ENCODE data around the gene ITGB1. TPM values are rescaled to one million over a fixed set of nuclear protein-coding genes. Genes with fewer than 3 reads are reported as not detected.
A peak's percentile ranks its signal among the peaks of the same experiment; 100 is the strongest.

The ITGB1 gene
- total and polyA plus RNA-seq, 4 experiments from 2014 or later: 420 to 758 (median 535) TPM

- Mint-ChIP-seq H3K9me3 (peaks cover 0 to 2% (median 0%) of the 10 kb centered on the region in 8 donors), H3K4me1 (peaks cover 64 to 93% (median 82%) of the 10 kb centered on the region in 4 donors), H3K4me3 (peak overlapping the region in 6 of 8 donors; percentile 18 to 68 (median 42)), H3K27me3 (no peaks in the 10 kb centered on the region), H3K36me3 (peaks cover 34 to 61% of the 10 kb centered on the region in 2 donors), H3K27ac (peak overlapping the region; percentile 31 to 81 (median 53))
- Histone ChIP-seq H3K4me3 (ENCODE audit: low read length in 2 of 2) (no peak overlapping the region), H3K4me1 (ENCODE audit: insufficient read depth, low read length) (peaks cover 92% of the 10 kb centered on the region), H3K27ac (ENCODE audit: low read depth, low read length) (peak overlapping the region; percentile 26), H3K36me3 (ENCODE audit: insufficient read depth, low read length) (peaks cover 4% of the 10 kb centered on the region), H3K27me3 (ENCODE audit: insufficient read depth, low read length) (no peaks in the 10 kb centered on the region), H3K9me3 (ENCODE audit: control insufficient read depth in 1 of 2, low read length in 2 of 2) (no peaks in the 10 kb centered on the region)
- no peak for DNase-seq
- CTCF ChIA-PET (ENCODE audit: partially characterized antibody): no interaction called here
- POLR2A ChIA-PET (ENCODE audit: partially characterized antibody): interaction anchor here (0.9 to 1.4 kb wide), 3 partner anchors 8 to 14 kb away, joined by 3 to 8 read pairs (median 3); no protein-coding TSS in a partner anchor
- intact Hi-C loops (cut with micrococcal nuclease): no loop called here
Observed at GRCh38 chr10:32940321-32941301, 17.4 kb downstream of the ITGB1 start.

- no peak for DNase-seq
- Mint-ChIP-seq H3K36me3 (peaks cover 38 to 63% of the 10 kb centered on the region in 2 donors), H3K4me3 (peak overlapping the region in 7 of 8 donors; percentile 46 to 84 (median 72)), H3K4me1 (peaks cover 65 to 96% (median 84%) of the 10 kb centered on the region in 4 donors), H3K27me3 (no peaks in the 10 kb centered on the region), H3K27ac (peak overlapping the region; percentile 50 to 89 (median 82)), H3K9me3 (peaks cover 0 to 2% (median 0%) of the 10 kb centered on the region in 8 donors)
- H3K4me3 ChIP-seq (ENCODE audit: low read length in 2 of 2): no peak overlapping the region
- H3K36me3 ChIP-seq (ENCODE audit: insufficient read depth, low read length): peaks cover 6% of the 10 kb centered on the region
- ChIA-PET POLR2A (ENCODE audit: partially characterized antibody) (interaction anchor here (0.9 to 1.6 kb wide), 10 partner anchors 8 to 196 kb away, joined by 3 to 4 read pairs (median 3); no protein-coding TSS in a partner anchor), CTCF (ENCODE audit: partially characterized antibody) (interaction anchor here (0.8 kb wide), 1 partner anchor 556 kb away, joined by 3 read pairs; no protein-coding TSS in a partner anchor)
- no peaks in the 10 kb centered on the region for H3K27me3 ChIP-seq (ENCODE audit: insufficient read depth, low read length)
- H3K9me3 ChIP-seq (ENCODE audit: control insufficient read depth in 1 of 2, low read length in 2 of 2): no peaks in the 10 kb centered on the region
- intact Hi-C loops (cut with micrococcal nuclease): loop anchor here (2.0 kb wide), 1 partner anchor 15 kb away; no protein-coding TSS in a partner anchor
- peaks cover 92% of the 10 kb centered on the region for H3K4me1 ChIP-seq (ENCODE audit: insufficient read depth, low read length)
- H3K27ac ChIP-seq (ENCODE audit: low read depth, low read length): peak overlapping the region; percentile 27
Observed at GRCh38 chr10:32939296-32940111, 18.5 kb downstream of the ITGB1 start.

- H3K4me1 ChIP-seq (ENCODE audit: insufficient read depth, low read length): peaks cover 92% of the 10 kb centered on the region
- peak overlapping the region; percentile 63 to 84 (median 73) for H3K4me3 Mint-ChIP-seq
- peaks cover 15% of the 10 kb centered on the region for H3K36me3 ChIP-seq (ENCODE audit: insufficient read depth, low read length)
- CTCF ChIA-PET (ENCODE audit: partially characterized antibody): interaction anchor here (0.8 to 1.4 kb wide), 2 partner anchors 21 to 555 kb away, joined by 3 read pairs; no protein-coding TSS in a partner anchor
- H3K27ac Mint-ChIP-seq: peak overlapping the region; percentile 64 to 91 (median 77)
- no peaks in the 10 kb centered on the region for H3K9me3 ChIP-seq (ENCODE audit: control insufficient read depth in 1 of 2, low read length in 2 of 2)
- peaks cover 34 to 64% of the 10 kb centered on the region in 2 donors for H3K36me3 Mint-ChIP-seq
- peak overlapping the region; percentile 27 for H3K27ac ChIP-seq (ENCODE audit: low read depth, low read length)
- H3K27me3 ChIP-seq (ENCODE audit: insufficient read depth, low read length): no peaks in the 10 kb centered on the region
- POLR2A ChIA-PET (ENCODE audit: partially characterized antibody): interaction anchor here (0.9 to 1.6 kb wide), 8 partner anchors 9 to 197 kb away, joined by 3 to 4 read pairs (median 4); no protein-coding TSS in a partner anchor
- peaks cover 63 to 96% (median 77%) of the 10 kb centered on the region in 4 donors for H3K4me1 Mint-ChIP-seq
- no peak for DNase-seq
- intact Hi-C loops (cut with micrococcal nuclease): loop anchor here (2.0 kb wide), 1 partner anchor 16 kb away; no protein-coding TSS in a partner anchor
- no peak overlapping the region for H3K4me3 ChIP-seq (ENCODE audit: low read length in 2 of 2)
- H3K9me3 Mint-ChIP-seq: peaks cover 0 to 2% (median 0%) of the 10 kb centered on the region in 8 donors
- no peaks in the 10 kb centered on the region for H3K27me3 Mint-ChIP-seq
Observed at GRCh38 chr10:32938554-32939061, 19.4 kb downstream of the ITGB1 start.

GRCh38 chr10:32937911-32938424 lies 20.1 kb downstream of the ITGB1 start:
- H3K27me3 ChIP-seq (ENCODE audit: insufficient read depth, low read length): no peaks in the 10 kb centered on the region
- Mint-ChIP-seq H3K4me1 (peaks cover 63 to 96% (median 76%) of the 10 kb centered on the region in 4 donors), H3K4me3 (peak overlapping the region in 7 of 8 donors; percentile 63 to 84 (median 72)), H3K9me3 (peaks cover 0 to 2% (median 0%) of the 10 kb centered on the region in 8 donors), H3K36me3 (peaks cover 31 to 64% of the 10 kb centered on the region in 2 donors), H3K27ac (peak overlapping the region; percentile 64 to 82 (median 77)), H3K27me3 (no peaks in the 10 kb centered on the region)
- no peaks in the 10 kb centered on the region for H3K9me3 ChIP-seq (ENCODE audit: control insufficient read depth in 1 of 2, low read length in 2 of 2)
- POLR2A ChIA-PET (ENCODE audit: partially characterized antibody): interaction anchor here (1.0 to 2.5 kb wide), 5 partner anchors 8 to 42 kb away, joined by 3 to 6 read pairs (median 4); no protein-coding TSS in a partner anchor
- CTCF ChIA-PET (ENCODE audit: partially characterized antibody): interaction anchor here (1.4 kb wide), 1 partner anchor 22 kb away, joined by 3 read pairs; no protein-coding TSS in a partner anchor
- peaks cover 22% of the 10 kb centered on the region for H3K36me3 ChIP-seq (ENCODE audit: insufficient read depth, low read length)
- intact Hi-C loops (cut with micrococcal nuclease): loop anchor here (2.0 kb wide), 1 partner anchor 17 kb away; no protein-coding TSS in a partner anchor
- DNase-seq: no peak
- H3K4me1 ChIP-seq (ENCODE audit: insufficient read depth, low read length): peaks cover 89% of the 10 kb centered on the region
- H3K4me3 ChIP-seq (ENCODE audit: low read length in 2 of 2): no peak overlapping the region
- peak overlapping the region; percentile 27 for H3K27ac ChIP-seq (ENCODE audit: low read depth, low read length)

- Mint-ChIP-seq H3K36me3 (peaks cover 57 to 73% of the 10 kb centered on the region in 2 donors), H3K4me3 (peak overlapping the region in 3 of 8 donors; percentile 7 to 29 (median 8)), H3K27ac (peak overlapping the region in 5 of 7 donors; percentile 10 to 78 (median 53)), H3K9me3 (no peaks in the 10 kb centered on the region), H3K4me1 (peaks cover 52 to 89% (median 64%) of the 10 kb centered on the region in 4 donors), H3K27me3 (no peaks in the 10 kb centered on the region)
- Histone ChIP-seq H3K4me1 (ENCODE audit: insufficient read depth, low read length) (peaks cover 77% of the 10 kb centered on the region), H3K27ac (ENCODE audit: low read depth, low read length) (no peak overlapping the region), H3K9me3 (ENCODE audit: control insufficient read depth in 1 of 2, low read length in 2 of 2) (no peaks in the 10 kb centered on the region), H3K36me3 (ENCODE audit: insufficient read depth, low read length) (peaks cover 53% of the 10 kb centered on the region), H3K4me3 (ENCODE audit: low read length in 2 of 2) (no peak overlapping the region), H3K27me3 (ENCODE audit: insufficient read depth, low read length) (no peaks in the 10 kb centered on the region)
- intact Hi-C loops (cut with micrococcal nuclease): loop anchor here (5.0 kb wide), 3 partner anchors 75 to 225 kb away; no protein-coding TSS in a partner anchor
- POLR2A ChIA-PET (ENCODE audit: partially characterized antibody): interaction anchor here (1.2 to 3.1 kb wide), 2 partner anchors 15 to 49 kb away, joined by 4 to 11 read pairs; no protein-coding TSS in a partner anchor
- DNase-seq: no peak
- CTCF ChIA-PET (ENCODE audit: partially characterized antibody): interaction anchor here (0.6 to 1.8 kb wide), 4 partner anchors 72 to 183 kb away, joined by 3 to 5 read pairs (median 4); no protein-coding TSS in a partner anchor
Observed at GRCh38 chr10:32932225-32932729, 25.8 kb downstream of the ITGB1 start.

Measured in CD4-positive, alpha-beta memory T cell (primary cell).